ENCODE measurements around the gene MT4.
"Not testable (repeated sequence)": the region's sequence is repeated elsewhere in the genome, so short reads cannot be mapped to it uniquely, and the experiment has no call there.

Gene MT4

DNA sequence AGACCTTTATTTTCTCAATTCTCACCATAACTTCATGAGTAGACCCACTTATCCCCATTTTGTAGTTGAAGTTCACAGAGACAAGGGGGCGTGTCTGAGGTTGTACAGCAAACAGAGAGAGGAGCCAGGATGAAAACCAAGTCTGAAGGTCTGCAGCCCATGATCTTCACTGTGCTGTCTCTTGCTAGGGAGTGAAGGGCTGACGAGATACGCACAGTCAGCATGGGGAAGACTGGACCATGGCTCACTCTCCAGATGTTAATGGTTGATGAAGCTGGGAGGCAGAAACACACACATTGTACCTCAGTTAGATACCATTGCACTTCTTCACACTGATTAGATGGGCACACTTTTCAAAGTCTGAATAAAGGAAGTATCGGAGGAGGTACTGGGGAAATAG lies 5.8 kb upstream of the MT4 start:
- no peak for DNase-seq

GRCh38 chr16:56560447-56560846 lies 4.4 kb upstream of the MT4 start:
- DNase-seq = no peak

GRCh38 chr16:56561126-56561525 lies 3.7 kb upstream of the MT4 start:
- DNase-seq = no peak

GRCh38 chr16:56569971-56570370 lies 5.1 kb downstream of the MT4 start:
- no peak for DNase-seq

GRCh38 chr16:56571525-56571924 lies 6.7 kb downstream of the MT4 start:
- no peak for DNase-seq

- no peak for DNase-seq
Measured at GRCh38 chr16:56574625-56575024, 9.8 kb downstream of the MT4 start.

DNA sequence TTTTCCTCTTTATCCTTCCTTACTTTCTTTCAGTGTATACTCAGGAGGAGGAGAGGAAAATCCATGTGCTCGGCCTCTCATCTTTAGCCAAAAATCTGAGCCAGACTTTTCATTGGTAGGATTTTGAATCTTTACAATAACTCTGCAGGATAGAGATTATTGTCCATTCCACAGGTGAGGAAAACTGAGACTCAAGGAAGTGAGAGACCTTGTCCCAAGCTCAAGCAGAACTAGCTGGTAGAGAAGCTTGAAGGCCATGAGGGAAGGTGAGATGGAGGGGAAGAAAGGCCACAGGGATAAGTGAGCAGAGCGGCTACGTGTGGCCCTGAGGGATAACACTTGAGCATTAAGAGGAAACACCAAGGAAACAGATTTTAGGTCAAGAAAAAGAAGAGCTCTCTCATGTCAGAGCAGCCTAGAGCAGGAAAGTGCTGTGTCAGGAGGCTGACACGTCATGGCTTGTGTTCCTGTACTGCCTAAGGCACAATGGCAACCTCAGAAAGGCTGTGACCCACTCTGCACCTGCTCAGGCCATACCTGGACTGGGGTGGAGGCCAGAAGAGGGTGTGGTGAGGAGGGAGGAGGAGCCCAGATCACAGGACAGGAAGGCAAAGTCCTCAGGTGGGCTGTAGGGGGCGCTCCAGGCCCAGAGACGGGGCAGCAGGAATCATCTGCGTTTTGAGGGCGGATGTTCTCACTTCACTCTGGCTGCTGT lies 11.9 kb downstream of the MT4 start:
- DNase-seq = peak; percentile 68

DNA sequence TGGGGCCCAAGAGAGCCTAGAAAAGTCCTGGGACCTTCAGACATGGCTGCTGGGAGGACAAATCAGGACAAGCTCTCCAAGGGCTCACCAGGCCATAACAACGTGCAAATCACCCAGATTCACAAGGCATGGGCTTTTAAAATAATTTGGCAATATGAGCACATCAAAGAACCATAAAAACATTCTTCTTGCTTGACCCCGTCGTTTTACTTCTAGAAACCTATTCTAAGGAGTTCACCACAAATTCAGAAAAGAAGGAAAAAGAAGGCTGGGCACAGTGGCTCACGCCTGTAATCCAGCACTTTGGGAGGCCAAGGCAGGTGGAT lies 12.4 kb downstream of the MT4 start:
- no peak for DNase-seq

DNA sequence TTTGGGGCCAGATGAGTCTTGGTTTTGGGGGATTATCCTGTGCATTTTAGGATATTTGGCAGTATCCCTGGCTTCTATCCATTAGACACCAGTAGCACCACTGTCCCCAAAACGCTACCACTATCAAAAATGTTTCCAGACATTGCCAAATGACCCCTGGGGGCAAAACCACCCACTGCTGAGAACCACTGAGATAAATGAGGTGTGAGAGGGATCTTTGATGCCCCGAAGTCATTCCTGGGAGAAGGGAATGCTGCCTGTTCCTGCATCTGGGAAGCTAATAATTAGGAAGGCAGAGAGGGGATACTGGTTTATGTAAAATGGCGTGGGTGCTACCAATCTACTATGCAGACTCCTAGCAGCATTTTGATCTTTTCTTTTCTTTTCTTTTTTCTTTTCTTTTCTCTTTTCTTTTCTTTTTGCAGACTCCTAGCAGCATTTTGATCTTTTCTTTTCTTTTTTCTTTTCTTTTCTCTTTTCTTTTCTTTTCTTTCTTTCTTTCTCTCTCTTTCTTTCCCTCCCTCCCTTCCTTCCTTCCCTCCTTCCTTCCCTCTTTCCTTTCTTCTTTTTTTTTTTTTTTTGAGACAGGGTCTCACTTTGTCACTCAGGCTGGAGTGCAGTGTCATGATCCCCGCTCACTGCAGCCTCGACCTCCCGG lies 15.6 kb downstream of the MT4 start:
- DNase-seq = no peak

- not testable (repeated sequence) for DNase-seq
Measured at GRCh38 chr16:56582911-56583310, 18.0 kb downstream of the MT4 start.

- peak; percentile 63 for DNase-seq
Measured at GRCh38 chr16:56583351-56584168, 18.7 kb downstream of the MT4 start.

GRCh38 chr16:56584276-56584675 lies 19.4 kb downstream of the MT4 start:
- DNase-seq = no peak

DNA sequence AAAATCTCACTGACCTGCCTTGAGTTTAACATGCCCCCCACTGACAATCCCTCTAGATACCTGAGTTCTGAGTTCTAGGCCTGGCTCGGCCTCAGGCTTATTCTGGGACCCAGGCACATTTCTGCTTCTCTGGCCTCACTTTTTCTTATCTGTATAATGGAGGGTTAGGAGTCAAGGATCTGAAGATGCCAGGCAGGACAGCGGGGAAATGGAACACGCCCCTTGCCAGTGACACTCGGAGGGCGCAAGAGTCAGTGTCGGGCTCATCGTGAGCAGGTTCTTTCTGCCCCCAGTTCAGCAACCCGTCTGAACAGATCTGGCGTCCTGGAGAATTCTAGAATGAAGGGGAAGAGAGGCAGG lies 23.9 kb downstream of the MT4 start:
- DNase-seq = no peak

GRCh38 chr16:56589141-56590039 lies 24.5 kb downstream of the MT4 start, which contains the start of gene MT3:
Gene MT3, plus strand, starts transcription at chr16:56589528. Its CDS starts 63 bp downstream, at chr16:56589591.
- DNase-seq = peak; percentile 82

GRCh38 chr16:56591377-56592060 lies 26.6 kb downstream of the MT4 start:
- DNase-seq = no peak

DNA sequence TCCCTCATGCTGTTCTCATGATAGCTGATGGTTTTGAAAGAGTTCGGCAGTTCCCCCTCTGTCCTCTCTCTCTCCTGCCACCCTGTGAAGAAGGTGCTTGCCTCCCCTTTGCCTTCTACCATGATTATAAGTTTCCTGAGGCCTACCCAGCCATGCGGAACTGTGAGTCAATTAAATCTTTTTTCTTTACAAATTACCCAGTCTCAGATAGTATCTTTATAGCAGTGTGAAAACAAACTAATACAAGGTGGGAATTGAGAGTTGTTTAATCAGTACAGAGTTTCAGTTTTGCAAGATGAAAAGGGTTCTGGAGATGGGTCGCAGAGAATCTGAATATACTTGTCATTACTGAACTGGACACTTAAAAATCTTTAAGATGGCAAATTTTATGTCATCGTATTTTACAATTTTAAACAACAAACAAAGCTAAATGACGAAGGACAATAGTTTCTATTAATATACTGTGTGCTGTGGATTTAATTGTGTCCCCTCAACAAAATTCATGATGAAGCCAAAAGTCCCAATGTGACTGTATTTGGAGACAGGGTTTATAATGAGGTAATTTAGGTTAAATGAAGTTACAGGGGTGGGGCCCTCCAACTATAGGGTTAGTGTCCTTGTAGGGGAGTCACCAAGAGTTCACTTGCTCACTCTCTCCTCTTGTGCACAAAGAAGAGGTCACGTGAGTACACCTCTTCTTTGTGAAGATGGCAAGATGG lies 28.9 kb downstream of the MT4 start:
- DNase-seq = no peak

- no peak for DNase-seq
Measured at GRCh38 chr16:56594292-56594619, 29.4 kb downstream of the MT4 start.

DNA sequence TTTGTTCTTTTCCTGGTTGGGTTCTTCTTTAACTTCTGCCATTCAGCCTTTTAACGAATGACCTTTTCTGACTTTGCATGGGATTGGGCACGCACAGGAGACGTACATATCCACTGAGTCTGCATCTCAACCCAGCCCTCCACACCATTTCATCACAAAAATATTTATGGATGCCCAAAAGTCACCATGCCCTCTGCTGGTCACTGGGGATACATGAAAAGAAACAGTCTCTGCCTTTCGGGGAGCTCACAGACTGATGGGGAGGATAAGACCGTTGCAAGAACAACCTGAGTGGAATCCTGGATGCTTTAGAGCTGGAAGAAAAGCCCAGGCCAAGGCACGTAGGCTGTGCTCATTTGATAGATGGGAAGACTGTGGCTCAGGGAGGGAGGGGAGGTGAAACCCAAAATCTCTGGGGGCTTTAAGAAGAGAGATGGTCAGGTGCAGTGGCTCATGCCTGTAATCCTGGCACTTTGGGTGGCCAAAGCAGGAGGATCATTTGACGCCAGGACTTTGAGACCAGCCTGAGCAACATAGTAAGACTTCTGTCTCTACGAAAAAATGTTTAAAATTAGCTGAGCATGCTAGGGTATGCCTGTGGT lies 35.6 kb downstream of the MT4 start:
- no peak for DNase-seq

DNA sequence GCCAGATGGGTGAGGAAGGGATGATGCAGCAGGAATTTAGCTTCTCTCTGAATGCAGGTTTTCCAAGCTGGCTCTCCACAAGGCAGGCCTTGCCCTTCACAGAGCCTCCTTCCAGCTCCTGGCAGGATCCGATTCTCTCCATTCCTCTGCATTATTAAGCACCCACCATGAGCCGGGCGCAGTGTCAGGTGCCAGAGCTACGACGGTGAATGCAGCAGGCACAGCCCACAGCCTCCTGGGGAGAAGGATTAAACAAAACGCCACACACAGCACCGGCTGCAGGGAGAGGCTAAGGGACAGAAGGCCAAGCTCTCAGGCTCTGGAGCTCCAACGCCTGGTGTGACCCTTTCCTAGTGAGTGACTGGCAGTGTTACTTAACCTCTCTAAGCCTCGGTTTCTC lies 36.5 kb downstream of the MT4 start:
- no peak for DNase-seq

DNA sequence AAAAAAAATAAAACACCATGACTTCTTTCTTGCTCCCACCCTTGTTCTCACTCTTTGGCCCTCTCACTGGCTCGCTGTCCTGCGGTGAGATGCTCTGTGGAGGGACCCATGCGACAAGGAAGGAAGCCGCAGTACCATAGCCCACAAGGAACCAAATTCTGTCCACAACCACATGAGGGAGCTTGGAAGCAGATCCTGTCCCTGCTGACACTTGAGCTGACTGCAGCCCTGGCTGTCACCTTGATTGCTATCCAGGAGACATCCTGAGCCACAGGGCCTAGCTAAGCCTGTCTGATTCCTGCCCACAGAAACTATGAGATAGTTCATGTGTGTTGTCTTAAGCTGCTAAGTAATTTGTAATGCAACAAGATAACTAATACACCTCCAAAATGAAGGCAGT lies 38.7 kb downstream of the MT4 start:
- DNase-seq = no peak

- no peak for DNase-seq
Measured at GRCh38 chr16:56604966-56605365, 40.1 kb downstream of the MT4 start.
